Endothelial cell of hepatic sinusoid (primary cell): ENCODE measurements around the gene CDX4.
"Not testable (repeated sequence)": the region's sequence is repeated elsewhere in the genome, so short reads cannot be mapped to it uniquely, and the experiment has no call there.

Experiments
- in situ Hi-C: cut with HindIII; loops from 2 replicates; pipeline ENCODE4 v1.10.0; 2017; ENCODE audit warnings: low sequenced_read_pairs

Gene CDX4

GRCh38 chrX:73446831-73447230 is at the start of gene CDX4:
Gene CDX4 (plus strand): TSS chrX:73447053. CDS start chrX:73447254, 201 bp downstream.
- in situ Hi-C loops = no loop called here

GRCh38 chrX:73398185-73398914 is 48.5 kb upstream of the CDX4 start:
- in situ Hi-C loops = no loop called here

GRCh38 chrX:73400136-73400748 is 46.6 kb upstream of the CDX4 start:
- in situ Hi-C loops = no loop called here

GRCh38 chrX:73401591-73402266 is 45.1 kb upstream of the CDX4 start:
- in situ Hi-C loops = no loop called here

- in situ Hi-C loops = no loop called here
Observed at GRCh38 chrX:73412930-73413329, 33.9 kb upstream of the CDX4 start.

- in situ Hi-C loops = no loop called here
Observed at GRCh38 chrX:73447311-73447794, 500 bp downstream of the CDX4 start.

GRCh38 chrX:73448379-73448778 is 1.5 kb downstream of the CDX4 start:
- in situ Hi-C loops = no loop called here

GRCh38 chrX:73455171-73455570 is 8.3 kb downstream of the CDX4 start:
- in situ Hi-C loops = loop anchor here (25.0 kb wide), 1 partner anchor 332 kb away; no protein-coding TSS in a partner anchor

GRCh38 chrX:73457306-73457705 is 10.5 kb downstream of the CDX4 start:
- in situ Hi-C loops = loop anchor here (25.0 kb wide), 1 partner anchor 330 kb away; no protein-coding TSS in a partner anchor

GRCh38 chrX:73468376-73468775 is 21.5 kb downstream of the CDX4 start:
- in situ Hi-C loops = loop anchor here (25.0 kb wide), 1 partner anchor 319 kb away; no protein-coding TSS in a partner anchor

- in situ Hi-C loops = no loop called here
Observed at GRCh38 chrX:73478961-73479360, 32.1 kb downstream of the CDX4 start.

- in situ Hi-C loops = no loop called here
Observed at GRCh38 chrX:73481521-73481920, 34.7 kb downstream of the CDX4 start.

- in situ Hi-C loops = no loop called here
Observed at GRCh38 chrX:73490661-73491060, 43.8 kb downstream of the CDX4 start.

- in situ Hi-C loops = not testable (repeated sequence)
Observed at GRCh38 chrX:73492178-73492577, 45.3 kb downstream of the CDX4 start.
